ENCODE results near the gene RNPEPL1.

DNA sequence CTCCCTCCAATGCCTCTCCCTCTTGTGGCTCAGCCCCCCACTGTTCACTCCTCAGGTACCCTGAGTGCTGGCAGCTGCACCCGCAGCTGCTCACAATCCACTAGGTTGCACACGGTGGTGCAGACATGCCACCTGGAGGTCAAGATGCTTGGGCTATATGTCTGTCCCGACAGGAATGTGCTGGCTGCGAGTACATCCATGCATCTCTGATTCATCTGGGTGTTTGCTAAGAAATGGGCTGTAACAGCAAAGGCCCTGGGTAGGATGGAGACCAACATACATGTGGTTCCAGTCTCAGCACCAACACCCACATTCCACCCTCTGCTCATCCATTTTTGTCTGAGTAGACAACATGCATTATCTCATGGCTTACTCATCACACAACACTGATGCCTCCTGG is 41.8 kb upstream of the RNPEPL1 start:
- TF ChIP-seq, protein P1, sequence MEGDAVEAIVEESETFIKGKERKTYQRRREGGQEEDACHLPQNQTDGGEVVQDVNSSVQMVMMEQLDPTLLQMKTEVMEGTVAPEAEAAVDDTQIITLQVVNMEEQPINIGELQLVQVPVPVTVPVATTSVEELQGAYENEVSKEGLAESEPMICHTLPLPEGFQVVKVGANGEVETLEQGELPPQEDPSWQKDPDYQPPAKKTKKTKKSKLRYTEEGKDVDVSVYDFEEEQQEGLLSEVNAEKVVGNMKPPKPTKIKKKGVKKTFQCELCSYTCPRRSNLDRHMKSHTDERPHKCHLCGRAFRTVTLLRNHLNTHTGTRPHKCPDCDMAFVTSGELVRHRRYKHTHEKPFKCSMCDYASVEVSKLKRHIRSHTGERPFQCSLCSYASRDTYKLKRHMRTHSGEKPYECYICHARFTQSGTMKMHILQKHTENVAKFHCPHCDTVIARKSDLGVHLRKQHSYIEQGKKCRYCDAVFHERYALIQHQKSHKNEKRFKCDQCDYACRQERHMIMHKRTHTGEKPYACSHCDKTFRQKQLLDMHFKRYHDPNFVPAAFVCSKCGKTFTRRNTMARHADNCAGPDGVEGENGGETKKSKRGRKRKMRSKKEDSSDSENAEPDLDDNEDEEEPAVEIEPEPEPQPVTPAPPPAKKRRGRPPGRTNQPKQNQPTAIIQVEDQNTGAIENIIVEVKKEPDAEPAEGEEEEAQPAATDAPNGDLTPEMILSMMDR (IDR thresholded peaks at IDR 0.05) = no peak
- no peak for TF ChIP-seq POLR2A (IDR thresholded peaks at IDR 0.05)

Measured in adrenal gland (tissue), 5 donors.